K562 (cell line): ENCODE results near the gene RUNX1. TPM values are rescaled to one million over a fixed set of nuclear protein-coding genes. Genes with fewer than 3 reads are reported as not detected.
A peak's percentile ranks its signal among the peaks of the same experiment; 100 is the strongest.

Experiments
- CTCF ChIP-seq, 3 experiments: IDR thresholded peaks in 2 of 3; conservative IDR thresholded peaks in 1 of 3; 2 replicates each; pipeline ENCODE4 v1.5.1; 2011 to 2012; ENCODE audit warnings: low read length in 3 of 3, mild to moderate bottlenecking in 3 of 3, control low read depth in 2 of 3, improper control_type of control experiment in 1 of 3, inconsistent platforms in 1 of 3, low read depth in 1 of 3, mixed read lengths in 1 of 3, moderate library complexity in 1 of 3; ENCODE audit not compliant: insufficient read depth in 2 of 3
- CXXC5 ChIP-seq: fragments of 250-450 bp; sonication (Bioruptor Pico); IDR thresholded peaks from 2 replicates; pipeline ENCODE4 v1.8.0; 2022; ENCODE audit warnings: inconsistent platforms, mild to moderate bottlenecking, moderate library complexity
- DLX4 ChIP-seq: fragments of 250-450 bp; sonication (Bioruptor Pico); IDR thresholded peaks from 2 replicates; pipeline ENCODE4 v1.6.1; 2021; ENCODE audit warnings: mild to moderate bottlenecking
- MAX ChIP-seq: sonication (generic); formaldehyde crosslinking; IDR thresholded peaks from 2 replicates; pipeline ENCODE4 v1.9.0; 2022; ENCODE audit warnings: mild to moderate bottlenecking, missing genetic modification reagents
- PBX2 ChIP-seq, 2 experiments: IDR thresholded peaks in 1 of 2; conservative IDR thresholded peaks in 1 of 2; 2 replicates each; pipeline ENCODE4 v1.6.1; 2016; ENCODE audit warnings: low read depth in 2 of 2, mild to moderate bottlenecking in 1 of 2, missing compliant biosample characterization in 1 of 2, missing genetic modification characterization in 1 of 2, moderate library complexity in 1 of 2
- PHF8 ChIP-seq: fragments of 200-600 bp; sonication (generic); IDR thresholded peaks from 2 replicates; pipeline ENCODE4 v1.6.1; 2012; ENCODE audit warnings: mixed run types, mild to moderate bottlenecking, inconsistent platforms, low read length, moderate library complexity, borderline replicate concordance
- POLR2G ChIP-seq: fragments of 200-400 bp; formaldehyde crosslinking; IDR thresholded peaks from 2 replicates; pipeline ENCODE4 v1.6.1; 2017; ENCODE audit warnings: low read depth, mild to moderate bottlenecking, antibody characterized with exemption, low read length, moderate library complexity
- TSHZ1 ChIP-seq: fragments of 250-450 bp; sonication (Bioruptor Pico); IDR thresholded peaks from 2 replicates; pipeline ENCODE4 v1.4.0; 2020; ENCODE audit warnings: mild to moderate bottlenecking, moderate library complexity
- ZNF197 ChIP-seq: fragments of 200-800 bp; sonication (Bioruptor generic); IDR thresholded peaks from 2 replicates; pipeline ENCODE4 v1.6.1; 2016; ENCODE audit warnings: low read depth, missing genetic modification characterization, missing compliant biosample characterization
- ZNF354B ChIP-seq: fragments of 250-450 bp; sonication (Bioruptor Pico); IDR thresholded peaks from 2 replicates; pipeline ENCODE4 v1.4.0; 2020
- ZNF609 ChIP-seq: sonication (generic); formaldehyde crosslinking; IDR thresholded peaks from 2 replicates; pipeline ENCODE4 v1.8.1; 2023; ENCODE audit warnings: missing genetic modification reagents, mild to moderate bottlenecking, borderline replicate concordance
- polyA plus RNA-seq, 8 experiments: library from polyadenylated mRNA; depleted of rRNA in 4 of 8; stranded (reverse) in 5 of 8; unstranded in 3 of 8; fragments of >200 nt; fragmentation: Nextera tagmentation in 2 of 8; fragmentation: Illumina TruSeq in 1 of 8; extraction: Ambion mirVana in 2 of 8; extraction: Trizol in 1 of 8; gene quantifications; 2 replicates each; pipeline versions ENCODE4 v1.2.1 to v1.2.3, GENCODE V29; 2011 to 2014; ENCODE audit warnings: inconsistent platforms in 1 of 8, missing spikeins in 1 of 8
- total RNA-seq, 7 experiments: library from RNA; depleted of rRNA in 6 of 7; stranded (reverse); fragments of >200 nt in 6 of 7; fragmentation: Illumina TruSeq in 2 of 7; extraction: Trizol in 2 of 7; gene quantifications; 2 replicates each; pipeline versions ENCODE4 v1.2.1 to v1.2.3, GENCODE V29; 2011 to 2021; ENCODE audit warnings: low replicate concordance in 1 of 7

Gene RUNX1
- total and polyA plus RNA-seq, 9 of the 15 experiments (the other 6 are each of a cell fraction or from before 2014, with no cell fraction given) = 2.2 to 68.6 (median 17.8) TPM

- TF ChIP-seq POLR2G = no peak
- TF ChIP-seq ZNF354B (CRISPR knock-in tag) = no peak
- TF ChIP-seq PHF8 = no peak
- no peak for TF ChIP-seq ZNF609
- TF ChIP-seq PBX2 (CRISPR knock-in tag; IDR thresholded peaks at IDR 0.05; ENCODE audit: low read depth) = no peak
- no peak for TF ChIP-seq PBX2 (tag; conservative IDR thresholded peaks at IDR 0.05; ENCODE audit: low read depth)
- TF ChIP-seq CTCF (IDR thresholded peaks at IDR 0.05 in 2 of 3, conservative IDR thresholded peaks at IDR 0.05 in 1 of 3; ENCODE audit: insufficient read depth in 2 of 3, low read depth in 1 of 3, low read length in 3 of 3) = no peak
- no peak for TF ChIP-seq DLX4 (CRISPR knock-in tag)
- TF ChIP-seq TSHZ1 (CRISPR knock-in tag) = no peak
- no peak for TF ChIP-seq ZNF197 (CRISPR knock-in tag)
- peak; percentile 76 for TF ChIP-seq CXXC5 (CRISPR knock-in tag)
- no peak for TF ChIP-seq MAX (CRISPR knock-in tag)
Observed at GRCh38 chr21:34996304-34997101, 52.6 kb downstream of the RUNX1 start (continued).
